Testis (tissue), 2 donors: ENCODE results near the gene HMG20B.

Source experiments
- CTCF ChIP-seq, 3 experiments: fragments of 450-650 bp in 2 of 3; fragments of 200-600 bp in 1 of 3; sonication (generic) in 1 of 3; IDR thresholded peaks; one replicate each; pipeline ENCODE4 v1.5.1; 2016 to 2019; ENCODE audit warnings: antibody characterized with exemption in 3 of 3, mild to moderate bottlenecking in 2 of 3, moderate library complexity in 1 of 3
- POLR2A ChIP-seq: fragments of 450-650 bp; IDR thresholded peaks from one replicate; pipeline ENCODE4 v1.6.1; 2017; ENCODE audit warnings: antibody characterized with exemption, mild to moderate bottlenecking, moderate library complexity

DNA sequence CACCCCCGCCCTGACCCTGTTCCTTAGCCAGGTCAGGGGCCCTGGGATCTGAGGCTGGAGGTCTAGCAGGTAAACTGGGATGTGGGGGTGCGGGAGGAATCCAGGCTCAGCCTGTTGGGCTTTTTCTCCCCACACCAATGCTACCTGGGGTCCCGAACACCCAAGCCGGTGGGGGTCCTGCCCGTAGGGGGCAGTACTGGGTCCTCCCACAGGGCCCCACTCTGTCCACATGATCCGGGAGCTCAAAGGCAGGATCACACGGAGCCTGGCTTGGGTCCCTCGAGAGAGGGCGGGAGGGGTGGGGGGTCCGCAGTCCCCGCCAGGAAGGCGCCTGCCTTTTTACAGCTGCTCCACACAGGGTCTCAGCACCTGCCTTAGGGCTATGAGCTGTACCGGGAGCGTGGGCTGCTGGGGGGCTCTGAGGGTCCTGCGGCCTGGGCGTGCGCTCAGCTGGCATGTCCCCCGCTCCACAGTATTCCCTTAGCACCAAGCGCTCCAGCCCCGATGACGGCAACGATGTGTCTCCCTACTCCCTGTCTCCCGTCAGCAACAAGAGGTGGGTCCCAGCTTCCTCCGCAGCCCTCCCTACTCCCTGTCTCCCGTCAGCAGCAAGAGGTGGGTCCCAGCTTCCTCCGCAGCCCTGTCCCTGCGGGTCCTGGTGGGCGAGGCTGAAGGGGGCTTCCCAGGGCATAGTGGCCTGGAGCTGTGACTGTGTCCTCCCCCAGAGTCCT, 46.1 kb upstream of the HMG20B start:
- no peak for TF ChIP-seq CTCF (IDR thresholded peaks at IDR 0.05)
- TF ChIP-seq POLR2A: no peak
